WTC11 (cell line): ENCODE measurements around the gene WNT6.

Source experiments
- ATF2 ChIP-seq: sonication (generic); formaldehyde crosslinking; IDR thresholded peaks from 2 replicates; pipeline ENCODE4 v1.8.1; 2022; ENCODE audit warnings: low read depth, missing genetic modification reagents, borderline replicate concordance
- CREB1 ChIP-seq: sonication (generic); formaldehyde crosslinking; IDR thresholded peaks from 2 replicates; pipeline ENCODE4 v1.8.0; 2023; ENCODE audit warnings: mild to moderate bottlenecking, missing genetic modification reagents
- CTCF ChIP-seq: fragments of 200-600 bp; IDR thresholded peaks from 2 replicates; pipeline ENCODE4 v1.8.0; 2022; ENCODE audit warnings: antibody characterized with exemption
- E2F5 ChIP-seq: sonication (generic); formaldehyde crosslinking; IDR thresholded peaks from 2 replicates; pipeline ENCODE4 v1.8.1; 2022; ENCODE audit warnings: mild to moderate bottlenecking, moderate library complexity, missing genetic modification reagents
- FOXP4 ChIP-seq: sonication (generic); formaldehyde crosslinking; IDR thresholded peaks from 2 replicates; pipeline ENCODE4 v1.8.0; 2022; ENCODE audit warnings: mild to moderate bottlenecking, missing genetic modification reagents
- GABPB1 ChIP-seq: sonication (generic); formaldehyde crosslinking; IDR thresholded peaks from 2 replicates; pipeline ENCODE4 v1.8.1; 2023; ENCODE audit warnings: mild to moderate bottlenecking, missing genetic modification reagents
- JAZF1 ChIP-seq: fragments of 250-450 bp; sonication (Bioruptor Pico); IDR thresholded peaks from 2 replicates; pipeline ENCODE4 v1.9.0; 2021; ENCODE audit warnings: moderate library complexity, mild to moderate bottlenecking, inconsistent platforms
- MAX ChIP-seq: sonication (generic); formaldehyde crosslinking; IDR thresholded peaks from 2 replicates; pipeline ENCODE4 v1.8.0; 2022; ENCODE audit warnings: mild to moderate bottlenecking, missing genetic modification reagents
- NR3C1 ChIP-seq: sonication (generic); formaldehyde crosslinking; conservative IDR thresholded peaks from 2 replicates; pipeline ENCODE4 v1.8.1; 2023; ENCODE audit warnings: low read depth, mild to moderate bottlenecking, missing genetic modification reagents
- SP1 ChIP-seq: sonication (generic); formaldehyde crosslinking; conservative IDR thresholded peaks from 2 replicates; pipeline ENCODE4 v1.8.1; 2022; ENCODE audit warnings: missing genetic modification reagents
- TP53 ChIP-seq: sonication (generic); formaldehyde crosslinking; IDR thresholded peaks from 2 replicates; pipeline ENCODE4 v1.8.1; 2023; ENCODE audit warnings: mild to moderate bottlenecking, missing genetic modification reagents
- USF2 ChIP-seq: sonication (generic); formaldehyde crosslinking; IDR thresholded peaks from 2 replicates; pipeline ENCODE4 v1.8.1; 2023; ENCODE audit warnings: mild to moderate bottlenecking, missing genetic modification reagents, moderate library complexity
- ZNF281 ChIP-seq: sonication (generic); formaldehyde crosslinking; IDR thresholded peaks from 2 replicates; pipeline ENCODE4 v1.8.0; 2023; ENCODE audit warnings: mild to moderate bottlenecking, missing genetic modification reagents

- no peak for TF ChIP-seq TP53
- TF ChIP-seq FOXP4 (CRISPR knock-in tag) = no peak
- TF ChIP-seq USF2 = no peak
- TF ChIP-seq E2F5 = no peak
- no peak for TF ChIP-seq JAZF1 (CRISPR knock-in tag)
- no peak for TF ChIP-seq GABPB1 (CRISPR knock-in tag)
- no peak for TF ChIP-seq NR3C1
- no peak for TF ChIP-seq CTCF
- TF ChIP-seq SP1 = no peak
- TF ChIP-seq ZNF281 (CRISPR knock-in tag) = no peak
- no peak for TF ChIP-seq CREB1 (CRISPR knock-in tag)
- TF ChIP-seq ATF2 (CRISPR knock-in tag) = no peak
- TF ChIP-seq MAX = no peak
Observed at GRCh38 chr2:218883491-218884490, 24.2 kb downstream of the WNT6 start.
